Mesendoderm (in vitro differentiated cells): ENCODE measurements around the gene MAGI2.

ENCODE experiments used
- DNase-seq: peaks from one replicate; pipeline ENCODE4 v3.0.0; 2013
- H2AK5ac ChIP-seq: 2 replicates; pipeline ENCODE4 v1.6.1; 2013; ENCODE audit warnings: low read length, inconsistent platforms
- H2BK120ac ChIP-seq: 2 replicates; pipeline ENCODE4 v1.6.1; 2013; ENCODE audit warnings: low read depth, mild to moderate bottlenecking, low read length, moderate library complexity, mixed read lengths
- H2BK15ac ChIP-seq: replicated peaks from 2 replicates; pipeline ENCODE4 v1.6.1; 2013; ENCODE audit warnings: low read depth, mild to moderate bottlenecking, moderate library complexity
- H2BK5ac ChIP-seq: 2 replicates; pipeline ENCODE4 v1.6.1; 2013; ENCODE audit warnings: low read length, inconsistent platforms
- H3K18ac ChIP-seq: 2 replicates; pipeline ENCODE4 v1.6.1; 2013; ENCODE audit warnings: mild to moderate bottlenecking, low read length, mixed read lengths
- H3K23ac ChIP-seq: one replicate; pipeline ENCODE4 v1.6.1; 2013; ENCODE audit warnings: low read length
- H3K27ac ChIP-seq: 2 replicates; pipeline ENCODE4 v1.5.1; 2013; ENCODE audit warnings: low read depth, mild to moderate bottlenecking, inconsistent platforms, low read length, moderate library complexity
- H3K27me3 ChIP-seq: 2 replicates; pipeline ENCODE4 v1.6.1; 2013; ENCODE audit warnings: low read length, control low read depth, mild to moderate bottlenecking, inconsistent platforms; ENCODE audit not compliant: insufficient read depth, poor library complexity
- H3K36me3 ChIP-seq: 2 replicates; pipeline ENCODE4 v1.6.1; 2013; ENCODE audit warnings: low read length, inconsistent platforms; ENCODE audit not compliant: control insufficient read depth, insufficient read depth
- H3K4ac ChIP-seq: one replicate; pipeline ENCODE4 v1.6.1; 2013; ENCODE audit warnings: low read depth, mild to moderate bottlenecking, low read length, moderate library complexity
- H3K4me1 ChIP-seq: 2 replicates; pipeline ENCODE4 v1.6.1; 2013; ENCODE audit warnings: low read depth, low read length, inconsistent platforms; ENCODE audit not compliant: control insufficient read depth
- H3K4me2 ChIP-seq: 2 replicates; pipeline ENCODE4 v1.6.1; 2013; ENCODE audit warnings: low read length
- H3K4me3 ChIP-seq: 2 replicates; pipeline ENCODE4 v1.5.1; 2013; ENCODE audit warnings: mild to moderate bottlenecking, low read length
- H3K56ac ChIP-seq: one replicate; pipeline ENCODE4 v1.6.1; 2013; ENCODE audit warnings: low read length
- H3K79me1 ChIP-seq: 2 replicates; pipeline ENCODE4 v1.6.1; 2013; ENCODE audit warnings: low read length, inconsistent platforms
- H3K79me2 ChIP-seq: 2 replicates; pipeline ENCODE4 v1.6.1; 2013; ENCODE audit warnings: mild to moderate bottlenecking, low read length; ENCODE audit not compliant: control insufficient read depth, insufficient read depth
- H3K9ac ChIP-seq: 2 replicates; pipeline ENCODE4 v1.6.1; 2013; ENCODE audit warnings: low read length, inconsistent platforms
- H4K5ac ChIP-seq: one replicate; pipeline ENCODE4 v1.6.1; 2013; ENCODE audit warnings: low read length
- H4K8ac ChIP-seq: one replicate; pipeline ENCODE4 v1.6.1; 2013; ENCODE audit warnings: low read depth, mild to moderate bottlenecking, control low read depth, low read length, moderate library complexity
- WGBS: extraction: QIAGEN DNeasy Blood & Tissue Kit; methylation state at CpG from one replicate; pipeline ENCODE4 v1.1.7; 2013; ENCODE audit warnings: low lambda C conversion rate, missing lambda C conversion rate; ENCODE audit not compliant: insufficient coverage; ENCODE audit errors: extremely low coverage; 5-methylcytosine and 5-hydroxymethylcytosine counted together

The MAGI2 gene

GRCh38 chr7:78389022-78389421, 1064.4 kb downstream of the MAGI2 start:
- H2BK5ac ChIP-seq = no peak overlapping the region
- no peak overlapping the region for H4K8ac ChIP-seq
- H3K36me3 ChIP-seq = no peaks in the 10 kb centered on the region
- no peaks in the 10 kb centered on the region for H3K27me3 ChIP-seq
- H3K9ac ChIP-seq = no peak overlapping the region
- H3K4ac ChIP-seq = no peak overlapping the region
- no peaks in the 10 kb centered on the region for H3K79me1 ChIP-seq
- no peak overlapping the region for H2BK120ac ChIP-seq
- H4K5ac ChIP-seq = no peak overlapping the region
- DNase-seq = no peak
- no peak overlapping the region for H3K4me2 ChIP-seq
- H3K79me2 ChIP-seq = no peaks in the 10 kb centered on the region
- no peak overlapping the region for H3K56ac ChIP-seq
- no peak overlapping the region for H3K18ac ChIP-seq
- no peak overlapping the region for H3K27ac ChIP-seq
- no peak overlapping the region for H2AK5ac ChIP-seq
- no CpG with 5 or more reads among the region's 4 CpGs for WGBS
- peaks cover 2% of the 10 kb centered on the region for H3K4me1 ChIP-seq
- H2BK15ac ChIP-seq = no peak overlapping the region
- no peak overlapping the region for H3K23ac ChIP-seq
- no peak overlapping the region for H3K4me3 ChIP-seq

- DNase-seq = no peak
- no CpG with 5 or more reads among the region's 2 CpGs for WGBS
These were observed 1066.9 kb downstream of the MAGI2 start for GRCh38 chr7:78386520-78386919.

GRCh38 chr7:78383096-78383880, 1070.2 kb downstream of the MAGI2 start:
- H3K79me1 ChIP-seq = no peaks in the 10 kb centered on the region
- no peak for DNase-seq
- H2BK120ac ChIP-seq = no peak overlapping the region
- no peaks in the 10 kb centered on the region for H3K79me2 ChIP-seq
- H3K9ac ChIP-seq = no peak overlapping the region
- H3K27ac ChIP-seq = no peak overlapping the region
- no peaks in the 10 kb centered on the region for H3K36me3 ChIP-seq
- H3K23ac ChIP-seq = no peak overlapping the region
- H3K4ac ChIP-seq = no peak overlapping the region
- H3K4me3 ChIP-seq = no peak overlapping the region
- H2BK5ac ChIP-seq = no peak overlapping the region
- no CpG with 5 or more reads among the region's 4 CpGs for WGBS
- no peak overlapping the region for H4K5ac ChIP-seq
- no peak overlapping the region for H3K56ac ChIP-seq
- H2BK15ac ChIP-seq = no peak overlapping the region
- no peak overlapping the region for H3K4me2 ChIP-seq
- no peak overlapping the region for H4K8ac ChIP-seq
- H3K18ac ChIP-seq = no peak overlapping the region
- no peaks in the 10 kb centered on the region for H3K27me3 ChIP-seq
- H3K4me1 ChIP-seq = peaks cover 2% of the 10 kb centered on the region
- H2AK5ac ChIP-seq = no peak overlapping the region

More at GRCh38 chr7:78386520-78386919, 1066.9 kb downstream of the MAGI2 start:
- Histone ChIP-seq H4K8ac (no peak overlapping the region), H3K4me2 (no peak overlapping the region), H3K27me3 (no peaks in the 10 kb centered on the region), H3K18ac (no peak overlapping the region), H3K56ac (no peak overlapping the region), H3K9ac (no peak overlapping the region), H3K27ac (no peak overlapping the region), H3K4ac (no peak overlapping the region), H3K36me3 (no peaks in the 10 kb centered on the region), H3K4me3 (no peak overlapping the region), H2BK5ac (no peak overlapping the region), H3K79me1 (no peaks in the 10 kb centered on the region), H4K5ac (no peak overlapping the region), H2BK15ac (no peak overlapping the region), H3K23ac (no peak overlapping the region), H3K4me1 (peaks cover 2% of the 10 kb centered on the region), H2BK120ac (no peak overlapping the region), H2AK5ac (no peak overlapping the region), H3K79me2 (no peaks in the 10 kb centered on the region)

- Histone ChIP-seq H3K27me3 (no peaks in the 10 kb centered on the region), H3K27ac (no peak overlapping the region), H4K5ac (no peak overlapping the region), H4K8ac (no peak overlapping the region), H3K18ac (no peak overlapping the region), H2AK5ac (no peak overlapping the region), H3K9ac (no peak overlapping the region), H2BK120ac (no peak overlapping the region), H3K4ac (no peak overlapping the region), H3K4me2 (no peak overlapping the region), H2BK15ac (no peak overlapping the region), H3K79me1 (no peaks in the 10 kb centered on the region), H3K56ac (no peak overlapping the region), H3K79me2 (no peaks in the 10 kb centered on the region), H3K4me3 (no peak overlapping the region), H3K4me1 (no peaks in the 10 kb centered on the region), H3K23ac (no peak overlapping the region), H2BK5ac (no peak overlapping the region), H3K36me3 (no peaks in the 10 kb centered on the region)
- DNase-seq = no peak
- no CpG with 5 or more reads among the region's 1 CpG for WGBS
These were observed 1074.3 kb downstream of the MAGI2 start for GRCh38 chr7:78379148-78379547.

- H3K4ac ChIP-seq = no peak overlapping the region
- no peak overlapping the region for H3K9ac ChIP-seq
- H2BK120ac ChIP-seq = no peak overlapping the region
- H4K8ac ChIP-seq = no peak overlapping the region
- no peak overlapping the region for H2BK15ac ChIP-seq
- no peak overlapping the region for H3K4me2 ChIP-seq
- no peaks in the 10 kb centered on the region for H3K27me3 ChIP-seq
- H3K56ac ChIP-seq = no peak overlapping the region
- H3K23ac ChIP-seq = no peak overlapping the region
- no peak overlapping the region for H2BK5ac ChIP-seq
- DNase-seq = no peak
- H3K79me2 ChIP-seq = no peaks in the 10 kb centered on the region
- no peak overlapping the region for H4K5ac ChIP-seq
- no CpG with 5 or more reads among the region's 1 CpG for WGBS
- H2AK5ac ChIP-seq = no peak overlapping the region
- no peak overlapping the region for H3K18ac ChIP-seq
- H3K79me1 ChIP-seq = no peaks in the 10 kb centered on the region
- no peaks in the 10 kb centered on the region for H3K36me3 ChIP-seq
- no peak overlapping the region for H3K27ac ChIP-seq
- H3K4me1 ChIP-seq = no peaks in the 10 kb centered on the region
- H3K4me3 ChIP-seq = no peak overlapping the region
These were observed 1075.9 kb downstream of the MAGI2 start for GRCh38 chr7:78377532-78377931.

GRCh38 chr7:78370936-78371335, 1082.5 kb downstream of the MAGI2 start:
- no peak for DNase-seq
- no peak overlapping the region for H3K4me3 ChIP-seq
- H3K18ac ChIP-seq = no peak overlapping the region
- no peak overlapping the region for H2AK5ac ChIP-seq
- no peaks in the 10 kb centered on the region for H3K27me3 ChIP-seq
- H3K36me3 ChIP-seq = no peaks in the 10 kb centered on the region
- H2BK120ac ChIP-seq = no peak overlapping the region
- H2BK5ac ChIP-seq = no peak overlapping the region
- H3K56ac ChIP-seq = no peak overlapping the region
- H3K79me1 ChIP-seq = no peaks in the 10 kb centered on the region
- no peak overlapping the region for H3K4ac ChIP-seq
- no peaks in the 10 kb centered on the region for H3K79me2 ChIP-seq
- H3K4me1 ChIP-seq = no peaks in the 10 kb centered on the region
- no peak overlapping the region for H3K23ac ChIP-seq
- no peak overlapping the region for H4K5ac ChIP-seq
- no peak overlapping the region for H4K8ac ChIP-seq
- no peak overlapping the region for H3K4me2 ChIP-seq
- no peak overlapping the region for H2BK15ac ChIP-seq
- no peak overlapping the region for H3K27ac ChIP-seq
- H3K9ac ChIP-seq = no peak overlapping the region
